ENCODE results near the gene USP3.
"Not testable (repeated sequence)": the region's sequence is repeated elsewhere in the genome, so short reads cannot be mapped to it uniquely, and the experiment has no call there.

The USP3 gene

GRCh38 chr15:63522225-63522578, 17.8 kb downstream of the USP3 start:
- H3K4me3 Mint-ChIP-seq = no peak overlapping the region
- H3K4me1 Mint-ChIP-seq = peaks cover 58% of the 10 kb centered on the region
- H3K27me3 Mint-ChIP-seq = no peaks in the 10 kb centered on the region
- H3K9me3 Mint-ChIP-seq = no peaks in the 10 kb centered on the region
- no peak for DNase-seq (ENCODE audit: low spot score in 2 of 2)
- peaks cover 2% of the 10 kb centered on the region for H3K36me3 Mint-ChIP-seq
- ATAC-seq (ENCODE audit: low read depth) = no peak
- H3K27ac Mint-ChIP-seq = no peak overlapping the region

DNA sequence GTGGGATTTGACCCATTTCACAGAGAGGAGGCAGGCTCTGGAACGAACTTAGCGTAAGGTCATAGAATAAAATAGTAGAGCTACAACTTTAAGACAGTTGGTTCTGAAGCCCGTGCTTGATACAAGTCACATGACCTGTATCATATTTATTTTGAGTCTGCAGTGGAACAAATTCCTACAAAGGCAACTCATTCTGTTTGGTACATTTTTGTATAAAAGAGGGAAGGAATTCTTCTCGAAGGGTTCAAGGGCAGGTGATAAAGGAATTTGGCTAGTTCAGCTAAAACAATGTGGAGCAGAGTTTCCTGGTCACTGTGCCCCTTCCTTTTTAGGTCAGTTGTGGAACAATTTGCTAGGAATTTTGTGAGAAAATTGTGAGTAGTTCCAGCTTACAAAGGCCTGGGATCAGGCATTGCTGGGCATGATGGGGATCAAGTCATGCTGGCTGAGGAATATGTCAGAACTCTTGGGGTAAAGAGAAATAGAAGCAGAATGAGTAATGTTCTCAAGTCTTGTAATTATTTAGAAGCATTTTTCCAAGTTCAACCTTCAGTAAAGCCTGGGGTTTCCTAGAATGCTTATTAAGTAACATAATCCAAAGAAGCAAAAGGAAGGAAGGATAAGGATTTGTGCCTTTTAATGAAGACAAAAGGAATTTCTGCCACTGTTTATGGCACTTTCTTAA, 19.1 kb downstream of the USP3 start:
- Mint-ChIP-seq H3K4me1 (peaks cover 60% of the 10 kb centered on the region), H3K9me3 (no peaks in the 10 kb centered on the region), H3K4me3 (peak overlapping the region; percentile 29), H3K27ac (peak overlapping the region; percentile 41), H3K36me3 (peaks cover 2% of the 10 kb centered on the region), H3K27me3 (no peaks in the 10 kb centered on the region)
- ATAC-seq (ENCODE audit: low read depth) (no peak), DNase-seq (ENCODE audit: low spot score in 2 of 2) (no peak)

DNA sequence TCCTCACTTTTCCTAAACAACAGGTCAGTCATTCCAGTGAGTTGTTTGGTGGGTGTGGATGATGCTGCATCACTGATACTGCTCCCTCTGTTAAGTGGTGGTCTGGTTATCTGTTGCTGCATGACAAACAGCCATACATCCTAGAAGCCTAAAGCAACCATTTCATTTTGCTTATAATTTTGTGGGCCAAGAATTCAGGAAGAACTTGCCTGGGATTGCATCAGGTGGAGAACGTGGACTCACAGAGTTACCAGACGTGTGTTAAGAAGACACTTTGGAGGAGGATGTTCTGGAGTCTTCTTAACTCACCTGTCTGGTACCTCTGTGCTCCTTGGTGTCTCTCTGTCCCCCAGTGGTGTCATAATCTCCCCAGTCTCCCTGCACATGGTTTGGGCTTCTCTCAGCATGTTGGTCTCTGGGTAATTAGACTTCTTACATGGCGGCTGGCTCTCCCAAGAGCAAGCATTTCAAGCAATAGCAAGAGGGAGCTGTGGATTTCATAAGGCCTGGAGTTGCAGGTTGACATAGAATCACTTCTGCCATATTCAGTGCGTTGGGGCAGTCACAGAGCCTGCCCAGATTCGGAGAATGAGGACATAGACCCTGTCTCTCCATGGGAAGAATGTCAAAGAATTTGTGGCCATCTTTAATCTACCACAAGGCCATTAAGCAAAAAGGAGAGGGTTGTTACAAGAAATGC, 20.1 kb downstream of the USP3 start:
- Mint-ChIP-seq H3K27ac (peak overlapping the region; percentile 8), H3K4me3 (no peak overlapping the region), H3K9me3 (no peaks in the 10 kb centered on the region), H3K4me1 (peaks cover 59% of the 10 kb centered on the region), H3K27me3 (no peaks in the 10 kb centered on the region), H3K36me3 (peaks cover 2% of the 10 kb centered on the region)
- DNase-seq (ENCODE audit: low spot score in 2 of 2) (no peak), ATAC-seq (ENCODE audit: low read depth) (no peak)

- peaks cover 8% of the 10 kb centered on the region for H3K36me3 Mint-ChIP-seq
- no peaks in the 10 kb centered on the region for H3K9me3 Mint-ChIP-seq
- H3K4me1 Mint-ChIP-seq = peaks cover 64% of the 10 kb centered on the region
- H3K4me3 Mint-ChIP-seq = peak overlapping the region; percentile 24
- no peak for DNase-seq (ENCODE audit: low spot score in 2 of 2)
- no peak overlapping the region for H3K27ac Mint-ChIP-seq
- no peak for ATAC-seq (ENCODE audit: low read depth)
- no peaks in the 10 kb centered on the region for H3K27me3 Mint-ChIP-seq
Observed at GRCh38 chr15:63526401-63526800, 22.0 kb downstream of the USP3 start.

GRCh38 chr15:63528138-63528659, 23.8 kb downstream of the USP3 start:
- H3K27me3 Mint-ChIP-seq = no peaks in the 10 kb centered on the region
- H3K9me3 Mint-ChIP-seq = no peaks in the 10 kb centered on the region
- H3K4me1 Mint-ChIP-seq = peaks cover 67% of the 10 kb centered on the region
- H3K4me3 Mint-ChIP-seq = peak overlapping the region; percentile 1
- no peak overlapping the region for H3K27ac Mint-ChIP-seq
- ATAC-seq (ENCODE audit: low read depth) (no peak), DNase-seq (ENCODE audit: low spot score in 2 of 2) (no peak)
- peaks cover 10% of the 10 kb centered on the region for H3K36me3 Mint-ChIP-seq

DNA sequence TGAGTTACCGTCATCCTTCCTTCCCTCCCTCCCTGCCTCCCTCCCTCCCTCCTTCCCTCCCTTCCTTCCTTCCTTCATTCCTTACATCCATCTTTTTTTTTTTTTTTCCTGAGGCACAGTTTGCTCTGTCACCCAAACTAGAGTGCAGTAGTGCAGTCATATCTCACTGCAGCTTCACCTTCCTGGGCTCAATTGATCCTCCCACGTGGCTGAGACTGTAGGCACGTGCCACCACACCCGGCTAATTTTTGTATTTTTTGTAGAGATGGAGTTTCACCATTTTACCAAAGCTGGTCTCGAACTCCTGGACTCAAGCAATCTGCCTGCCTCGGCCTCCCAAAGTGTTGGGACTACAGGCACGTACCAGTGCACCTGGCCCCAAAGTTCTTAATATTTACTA, 25.8 kb downstream of the USP3 start:
- peaks cover 53% of the 10 kb centered on the region for H3K4me1 Mint-ChIP-seq
- H3K36me3 Mint-ChIP-seq = peaks cover 10% of the 10 kb centered on the region

GRCh38 chr15:63530752-63531299, 26.4 kb downstream of the USP3 start:
- H3K4me3 Mint-ChIP-seq = peak overlapping the region; percentile 65
- peak overlapping the region; percentile 93 for H3K27ac Mint-ChIP-seq

More for the DNA sequence above, 25.8 kb downstream of the USP3 start:
- H3K27me3 Mint-ChIP-seq = no peaks in the 10 kb centered on the region
- no peaks in the 10 kb centered on the region for H3K9me3 Mint-ChIP-seq
- no peak overlapping the region for H3K4me3 Mint-ChIP-seq
- H3K27ac Mint-ChIP-seq = peak overlapping the region; percentile 39
- ATAC-seq (ENCODE audit: low read depth) (no peak), DNase-seq (ENCODE audit: low spot score in 2 of 2) (no peak)

GRCh38 chr15:63531586-63531985, 27.2 kb downstream of the USP3 start:
- H3K36me3 Mint-ChIP-seq = peaks cover 9% of the 10 kb centered on the region
- peak; percentile 64 for ATAC-seq (ENCODE audit: low read depth)
- no peaks in the 10 kb centered on the region for H3K9me3 Mint-ChIP-seq
- DNase-seq (ENCODE audit: low spot score in 2 of 2) = no peak
- peaks cover 59% of the 10 kb centered on the region for H3K4me1 Mint-ChIP-seq
- H3K27ac Mint-ChIP-seq = peak overlapping the region; percentile 93
- no peaks in the 10 kb centered on the region for H3K27me3 Mint-ChIP-seq
- no peak overlapping the region for H3K4me3 Mint-ChIP-seq

More at GRCh38 chr15:63530752-63531299, 26.4 kb downstream of the USP3 start:
- H3K27me3 Mint-ChIP-seq = no peaks in the 10 kb centered on the region
- H3K36me3 Mint-ChIP-seq = peaks cover 10% of the 10 kb centered on the region
- H3K9me3 Mint-ChIP-seq = no peaks in the 10 kb centered on the region
- DNase-seq (ENCODE audit: low spot score in 2 of 2) = no peak
- peaks cover 56% of the 10 kb centered on the region for H3K4me1 Mint-ChIP-seq
- peak; percentile 77 for ATAC-seq (ENCODE audit: low read depth)

DNA sequence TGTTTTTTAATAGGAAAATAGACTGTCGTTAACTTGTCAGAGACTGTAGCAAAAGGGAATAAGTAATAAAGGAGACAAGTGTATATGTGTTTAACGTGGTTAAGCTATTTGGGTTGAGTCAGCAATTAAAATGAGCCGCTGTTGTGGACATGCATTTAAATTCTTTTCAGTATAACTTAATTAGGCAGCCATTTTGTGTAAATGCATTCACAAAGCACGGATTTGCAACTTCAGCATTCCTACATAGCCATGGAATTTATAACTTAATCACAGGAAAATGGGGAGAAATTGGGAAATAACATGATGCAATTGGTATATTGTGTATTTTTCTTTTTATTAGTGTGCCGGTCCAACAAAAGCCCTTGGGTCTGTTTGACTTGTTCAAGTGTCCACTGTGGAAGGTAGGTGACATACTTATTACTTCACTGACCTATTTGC, 27.9 kb downstream of the USP3 start:
- H3K36me3 Mint-ChIP-seq = peaks cover 10% of the 10 kb centered on the region
- DNase-seq (ENCODE audit: low spot score in 2 of 2) (no peak), ATAC-seq (ENCODE audit: low read depth) (no peak)
- H3K27me3 Mint-ChIP-seq = no peaks in the 10 kb centered on the region
- H3K9me3 Mint-ChIP-seq = no peaks in the 10 kb centered on the region
- H3K4me3 Mint-ChIP-seq = no peak overlapping the region
- H3K27ac Mint-ChIP-seq = peak overlapping the region; percentile 93
- peaks cover 59% of the 10 kb centered on the region for H3K4me1 Mint-ChIP-seq

DNA sequence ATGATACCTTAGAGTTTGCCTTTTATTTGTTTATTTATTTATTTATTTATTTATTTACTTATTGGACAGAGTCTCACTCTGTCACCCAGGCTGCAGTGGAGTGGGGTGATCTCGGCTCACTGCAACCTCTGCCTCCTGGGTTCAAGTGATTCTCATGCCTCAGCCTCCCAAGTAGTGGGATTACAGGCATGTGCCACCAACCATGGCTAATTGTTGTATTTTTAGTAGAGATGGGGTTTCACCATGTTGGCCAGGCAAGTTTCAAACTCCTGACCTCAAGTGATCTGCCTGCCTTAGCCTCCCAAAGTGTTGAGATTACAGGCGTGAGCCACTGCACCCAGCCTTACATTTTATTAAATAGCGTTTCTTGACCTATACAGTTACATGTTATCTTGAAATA, 30.5 kb downstream of the USP3 start:
- not testable (repeated sequence) for H3K4me3 Mint-ChIP-seq; DNase-seq (ENCODE audit: low spot score in 2 of 2); H3K9me3 Mint-ChIP-seq; ATAC-seq (ENCODE audit: low read depth); H3K27me3 Mint-ChIP-seq
- Mint-ChIP-seq H3K36me3 (peaks cover 22% of the 10 kb centered on the region), H3K27ac (peak overlapping the region; percentile 85), H3K4me1 (peaks cover 51% of the 10 kb centered on the region)

GRCh38 chr15:63535689-63536088, 31.3 kb downstream of the USP3 start:
- Mint-ChIP-seq H3K27ac (peak overlapping the region; percentile 85), H3K36me3 (peaks cover 27% of the 10 kb centered on the region), H3K9me3 (no peaks in the 10 kb centered on the region), H3K4me1 (peaks cover 54% of the 10 kb centered on the region), H3K4me3 (no peak overlapping the region), H3K27me3 (no peaks in the 10 kb centered on the region)
- DNase-seq (ENCODE audit: low spot score in 2 of 2) (no peak), ATAC-seq (ENCODE audit: low read depth) (no peak)

DNA sequence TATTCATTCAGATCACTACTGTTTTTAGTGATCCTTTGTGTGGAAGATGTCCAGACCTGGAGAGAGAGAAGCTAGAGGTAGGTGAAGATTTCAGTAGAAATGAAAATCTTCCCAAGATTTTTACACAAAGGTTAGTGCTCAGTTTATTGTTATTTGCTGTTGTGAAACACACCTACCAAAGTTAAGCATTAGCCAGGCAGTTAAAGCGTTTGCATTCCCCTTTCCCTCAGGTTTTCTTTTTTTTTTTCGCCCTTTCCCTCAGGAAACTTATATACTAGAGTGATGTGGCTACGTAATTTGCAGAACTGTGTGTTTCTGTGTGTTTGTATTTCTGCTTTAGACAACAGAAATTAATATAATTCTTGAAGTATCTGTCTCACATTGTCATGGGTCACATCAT, 34.5 kb downstream of the USP3 start:
- H3K4me3 Mint-ChIP-seq = no peak overlapping the region
- H3K9me3 Mint-ChIP-seq = no peaks in the 10 kb centered on the region
- DNase-seq (ENCODE audit: low spot score in 2 of 2) = no peak
- ATAC-seq (ENCODE audit: low read depth) = no peak
- peak overlapping the region; percentile 87 for H3K27ac Mint-ChIP-seq
- H3K27me3 Mint-ChIP-seq = no peaks in the 10 kb centered on the region
- H3K36me3 Mint-ChIP-seq = peaks cover 21% of the 10 kb centered on the region
- peaks cover 51% of the 10 kb centered on the region for H3K4me1 Mint-ChIP-seq

- Mint-ChIP-seq H3K27ac (peak overlapping the region; percentile 87), H3K4me3 (no peak overlapping the region), H3K4me1 (peaks cover 52% of the 10 kb centered on the region), H3K27me3 (no peaks in the 10 kb centered on the region), H3K36me3 (peaks cover 23% of the 10 kb centered on the region), H3K9me3 (no peaks in the 10 kb centered on the region)
- DNase-seq (ENCODE audit: low spot score in 2 of 2) (no peak), ATAC-seq (ENCODE audit: low read depth) (no peak)
Observed at GRCh38 chr15:63539521-63539920, 35.1 kb downstream of the USP3 start.

GRCh38 chr15:63539998-63540397, 35.6 kb downstream of the USP3 start:
- Mint-ChIP-seq H3K4me1 (peaks cover 54% of the 10 kb centered on the region), H3K27ac (peak overlapping the region; percentile 87), H3K9me3 (no peaks in the 10 kb centered on the region), H3K27me3 (no peaks in the 10 kb centered on the region), H3K36me3 (peaks cover 23% of the 10 kb centered on the region), H3K4me3 (no peak overlapping the region)
- DNase-seq (ENCODE audit: low spot score in 2 of 2) (no peak), ATAC-seq (ENCODE audit: low read depth) (no peak)

All from memory B cell (primary cell).